ENCODE results near the gene RSPO4. TPM values are rescaled to one million over a fixed set of nuclear protein-coding genes. Genes with fewer than 3 reads are reported as not detected.

RSPO4 gene
- total RNA-seq, 4 donors from 2014 or later = 0.27 to 0.47 (median 0.27) TPM; not detected in 1

DNA sequence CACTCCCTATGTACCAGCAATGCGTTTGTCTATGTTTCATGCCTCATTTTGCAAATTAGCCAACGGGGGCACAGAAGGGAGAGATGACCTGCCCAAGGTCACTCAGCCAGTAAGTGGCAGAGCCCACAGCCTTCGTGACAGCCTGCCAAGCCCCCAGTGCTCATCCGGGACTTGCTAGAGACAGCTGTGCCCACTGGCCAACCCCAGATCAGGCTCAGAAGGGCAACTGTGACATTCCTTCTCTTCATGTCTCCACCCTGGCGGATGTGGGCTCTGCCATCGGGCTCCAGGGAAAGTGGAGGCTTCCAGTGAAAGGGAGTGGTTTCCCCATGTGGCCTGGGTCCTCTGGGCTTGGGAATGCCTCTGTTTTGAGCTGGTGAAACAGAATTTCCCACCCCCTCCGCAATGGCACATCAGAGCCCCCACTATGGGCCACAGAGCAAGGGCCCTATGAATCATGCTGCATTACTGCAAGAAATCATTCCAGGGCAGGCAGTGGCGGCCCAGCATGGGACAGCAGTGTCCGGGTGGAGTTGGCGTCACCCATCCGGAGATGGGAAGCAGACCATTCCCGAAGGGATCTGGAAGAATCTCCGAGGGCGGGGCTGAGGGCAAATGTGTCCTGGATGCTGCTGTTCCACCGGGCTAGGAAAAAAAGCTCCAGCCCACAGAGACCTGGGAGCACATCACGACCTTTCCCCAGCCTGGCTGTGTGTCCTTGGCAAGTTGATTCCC lies 9.1 kb downstream of the RSPO4 start:
- no peak for ATAC-seq
- 50 to 59% methylated on average over 1 to 4 of the region's 16 CpGs for WGBS, 2 donors (ENCODE audit: low coverage in 1 of 2)
- TF ChIP-seq POLR2A (IDR thresholded peaks at IDR 0.05) (no peak), POLR2AphosphoS5 (IDR thresholded peaks at IDR 0.05) (no peak), EP300 (IDR thresholded peaks at IDR 0.05) (no peak)
- TF ChIP-seq, protein P1, sequence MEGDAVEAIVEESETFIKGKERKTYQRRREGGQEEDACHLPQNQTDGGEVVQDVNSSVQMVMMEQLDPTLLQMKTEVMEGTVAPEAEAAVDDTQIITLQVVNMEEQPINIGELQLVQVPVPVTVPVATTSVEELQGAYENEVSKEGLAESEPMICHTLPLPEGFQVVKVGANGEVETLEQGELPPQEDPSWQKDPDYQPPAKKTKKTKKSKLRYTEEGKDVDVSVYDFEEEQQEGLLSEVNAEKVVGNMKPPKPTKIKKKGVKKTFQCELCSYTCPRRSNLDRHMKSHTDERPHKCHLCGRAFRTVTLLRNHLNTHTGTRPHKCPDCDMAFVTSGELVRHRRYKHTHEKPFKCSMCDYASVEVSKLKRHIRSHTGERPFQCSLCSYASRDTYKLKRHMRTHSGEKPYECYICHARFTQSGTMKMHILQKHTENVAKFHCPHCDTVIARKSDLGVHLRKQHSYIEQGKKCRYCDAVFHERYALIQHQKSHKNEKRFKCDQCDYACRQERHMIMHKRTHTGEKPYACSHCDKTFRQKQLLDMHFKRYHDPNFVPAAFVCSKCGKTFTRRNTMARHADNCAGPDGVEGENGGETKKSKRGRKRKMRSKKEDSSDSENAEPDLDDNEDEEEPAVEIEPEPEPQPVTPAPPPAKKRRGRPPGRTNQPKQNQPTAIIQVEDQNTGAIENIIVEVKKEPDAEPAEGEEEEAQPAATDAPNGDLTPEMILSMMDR (IDR thresholded peaks at IDR 0.05) = no peak

DNA sequence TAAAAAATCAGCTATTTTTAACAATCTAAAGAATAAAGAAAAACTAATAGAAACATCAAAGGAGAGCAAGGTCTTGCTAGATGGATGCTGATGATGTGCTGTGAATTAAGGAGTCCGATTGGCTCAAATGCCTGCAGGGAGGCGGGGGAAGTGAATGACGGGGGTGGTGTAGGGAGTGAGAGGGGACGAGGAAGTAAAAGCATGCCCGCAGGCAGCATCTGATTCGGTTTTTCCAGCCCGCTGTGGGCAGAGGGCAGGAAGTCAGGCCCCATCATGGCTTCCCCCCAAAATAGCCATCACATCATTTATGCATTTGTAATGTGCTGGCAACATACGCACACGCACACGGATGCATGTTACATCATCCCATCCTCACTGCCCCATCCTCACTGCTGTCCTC lies 10.3 kb downstream of the RSPO4 start:
- ATAC-seq = no peak
- no peaks in the 10 kb centered on the region for H3K4me1 ChIP-seq
- WGBS, 2 donors (ENCODE audit: low coverage in 1 of 2) = 59% methylated on average over 9 of the region's 10 CpGs; no CpG with 5 or more reads in 1 of the 2 donors
- no peaks in the 10 kb centered on the region for H3K36me3 ChIP-seq
- H3K4me3 ChIP-seq = no peak overlapping the region
- H3K27me3 ChIP-seq = peaks cover 54% of the 10 kb centered on the region
- no peaks in the 10 kb centered on the region for H3K9me3 ChIP-seq
- TF ChIP-seq, protein P1 (IDR thresholded peaks at IDR 0.05) = no peak
- no peak for TF ChIP-seq EP300 (IDR thresholded peaks at IDR 0.05)
- no peak overlapping the region for H3K27ac ChIP-seq

More for the DNA sequence above, 9.1 kb downstream of the RSPO4 start:
- Histone ChIP-seq H3K4me1 (no peaks in the 10 kb centered on the region), H3K27me3 (peaks cover 43% of the 10 kb centered on the region), H3K4me3 (no peak overlapping the region), H3K9me3 (no peaks in the 10 kb centered on the region), H3K27ac (no peak overlapping the region), H3K36me3 (no peaks in the 10 kb centered on the region)

DNA sequence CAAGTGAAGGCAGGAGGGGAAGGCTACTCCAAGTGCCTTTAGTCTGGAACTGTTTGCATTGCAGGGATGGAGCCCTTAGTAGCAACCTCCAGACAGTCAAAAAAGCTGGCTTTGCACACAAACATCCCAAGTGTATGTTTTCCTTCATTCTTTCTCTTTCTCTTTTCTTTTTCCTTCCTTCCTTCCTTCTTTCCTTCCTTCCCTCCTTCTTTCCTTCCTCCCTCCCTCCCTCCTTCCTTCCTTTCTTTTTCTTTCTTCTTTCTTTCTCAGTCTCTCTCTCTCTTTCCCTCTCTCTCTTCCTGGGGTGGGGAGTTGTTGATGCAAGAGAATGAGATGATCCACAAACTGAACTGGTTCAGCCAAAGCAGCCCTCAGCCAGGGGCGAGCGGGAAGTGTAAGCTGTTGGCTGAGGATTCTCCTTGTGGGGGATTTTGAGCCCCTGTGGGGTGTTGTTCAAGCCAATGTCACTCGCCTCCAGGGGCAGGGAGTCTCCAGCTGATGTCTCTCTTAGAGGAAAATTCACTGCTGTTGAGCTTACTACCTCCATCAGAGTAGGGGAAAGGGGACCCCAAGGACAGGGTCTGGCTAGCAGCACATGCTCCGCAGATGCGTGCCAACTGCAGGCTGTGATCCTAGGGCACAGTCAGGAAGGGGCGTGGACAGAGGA lies 11.7 kb downstream of the RSPO4 start:
- 83% methylated on average over 1 of the region's 6 CpGs; no CpG with 5 or more reads in 1 of the 2 donors for WGBS, 2 donors (ENCODE audit: low coverage in 1 of 2)
- H3K9me3 ChIP-seq = no peaks in the 10 kb centered on the region
- no peak overlapping the region for H3K4me3 ChIP-seq
- no peak overlapping the region for H3K27ac ChIP-seq
- ATAC-seq = no peak
- H3K4me1 ChIP-seq = no peaks in the 10 kb centered on the region
- H3K36me3 ChIP-seq = no peaks in the 10 kb centered on the region
- TF ChIP-seq POLR2AphosphoS5 (IDR thresholded peaks at IDR 0.05) (no peak), EP300 (IDR thresholded peaks at IDR 0.05) (no peak), POLR2A (IDR thresholded peaks at IDR 0.05) (no peak)
- TF ChIP-seq, protein P1 (IDR thresholded peaks at IDR 0.05) = no peak
- H3K27me3 ChIP-seq = peaks cover 67% of the 10 kb centered on the region

DNA sequence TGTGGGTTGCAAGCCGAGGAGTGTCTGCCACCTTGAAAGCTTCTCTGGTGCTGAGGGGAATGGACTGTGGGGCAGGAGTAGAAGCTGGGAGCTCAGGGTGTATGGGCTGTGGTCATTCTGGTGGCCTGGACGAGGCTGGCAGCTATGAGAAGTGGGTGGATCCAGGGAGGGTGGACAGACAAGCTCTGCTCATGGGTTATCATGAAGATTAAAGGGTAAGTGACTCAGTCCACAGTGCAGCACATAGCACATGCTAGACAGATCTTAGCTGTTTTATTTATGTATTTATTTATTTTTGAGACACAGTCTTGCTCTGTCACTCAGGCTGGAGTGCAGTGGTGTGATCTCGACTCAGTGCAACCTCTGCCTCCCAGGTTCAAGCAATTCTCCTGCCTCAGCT lies 13.8 kb downstream of the RSPO4 start:
- no peak for TF ChIP-seq POLR2AphosphoS5 (IDR thresholded peaks at IDR 0.05)
- TF ChIP-seq, protein P1 (IDR thresholded peaks at IDR 0.05) = no peak
- no peak for TF ChIP-seq EP300 (IDR thresholded peaks at IDR 0.05)
- no peak for TF ChIP-seq POLR2A (IDR thresholded peaks at IDR 0.05)
- Histone ChIP-seq H3K36me3 (no peaks in the 10 kb centered on the region), H3K27ac (no peak overlapping the region), H3K9me3 (no peaks in the 10 kb centered on the region), H3K4me3 (no peak overlapping the region), H3K4me1 (no peaks in the 10 kb centered on the region), H3K27me3 (peaks cover 81% of the 10 kb centered on the region)
- ATAC-seq = no peak
- WGBS, 2 donors (ENCODE audit: low coverage in 1 of 2) = 62% methylated on average over 3 of the region's 3 CpGs; no CpG with 5 or more reads in 1 of the 2 donors

DNA sequence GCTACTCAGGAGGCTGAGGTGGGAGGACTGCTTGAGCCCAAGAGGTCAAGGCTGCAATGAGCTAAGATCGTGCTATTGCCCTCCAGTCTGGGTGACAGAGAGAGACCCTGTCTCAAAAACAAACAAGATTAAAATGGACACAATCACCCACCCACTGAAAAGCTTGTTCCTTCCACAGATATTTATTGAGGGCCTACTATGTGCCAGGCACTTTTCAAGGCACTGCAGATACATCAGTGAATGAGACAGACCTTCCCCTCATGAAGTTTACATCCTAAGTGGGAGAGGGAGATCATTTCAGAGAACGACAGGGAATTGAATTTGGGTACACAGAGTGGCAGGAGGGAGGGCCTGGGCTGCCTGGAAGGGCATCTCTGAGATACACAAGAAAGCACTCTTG lies 14.4 kb downstream of the RSPO4 start:
- 59 to 75% methylated on average over 2 of the region's 2 CpGs for WGBS, 2 donors (ENCODE audit: low coverage in 1 of 2)
- peaks cover 79% of the 10 kb centered on the region for H3K27me3 ChIP-seq
- no peak overlapping the region for H3K4me3 ChIP-seq
- H3K27ac ChIP-seq = no peak overlapping the region
- H3K36me3 ChIP-seq = no peaks in the 10 kb centered on the region
- no peak for TF ChIP-seq POLR2AphosphoS5 (IDR thresholded peaks at IDR 0.05)
- TF ChIP-seq, protein P1 (IDR thresholded peaks at IDR 0.05) = no peak
- TF ChIP-seq POLR2A (IDR thresholded peaks at IDR 0.05) = no peak
- TF ChIP-seq EP300 (IDR thresholded peaks at IDR 0.05) = no peak
- no peaks in the 10 kb centered on the region for H3K9me3 ChIP-seq
- no peak for ATAC-seq
- no peaks in the 10 kb centered on the region for H3K4me1 ChIP-seq

Measured in gastroesophageal sphincter (tissue), 4 donors.